Midbrain (tissue), 1 donor: ENCODE data around the gene UBAP1L.
"Not testable (repeated sequence)": the region's sequence is repeated elsewhere in the genome, so short reads cannot be mapped to it uniquely, and the experiment has no call there.

Experiments
- DNase-seq: peaks from one replicate; lab custom pipeline; 2025; lab: John Stamatoyannopoulos, UW

Gene UBAP1L

DNA sequence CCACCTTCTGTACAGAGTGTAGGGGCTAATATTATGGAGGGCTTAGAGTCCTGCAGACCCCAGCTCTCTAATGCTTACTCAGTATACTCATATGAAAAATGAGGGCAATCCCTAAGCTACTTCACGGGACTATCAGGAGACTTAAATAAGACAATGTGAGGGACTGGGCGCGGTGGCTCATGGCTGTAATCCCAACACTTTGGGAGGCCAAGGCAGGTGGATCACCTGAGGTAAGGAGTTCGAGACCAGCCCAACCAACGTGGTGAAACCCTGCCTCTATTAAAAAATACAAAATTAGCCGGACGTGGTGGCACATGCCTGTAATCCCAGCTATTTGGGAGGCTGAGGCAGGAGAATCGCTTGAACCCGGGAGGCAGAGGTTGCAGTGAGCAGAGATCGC is 15.2 kb downstream of the UBAP1L start:
- not testable (repeated sequence) for DNase-seq

DNA sequence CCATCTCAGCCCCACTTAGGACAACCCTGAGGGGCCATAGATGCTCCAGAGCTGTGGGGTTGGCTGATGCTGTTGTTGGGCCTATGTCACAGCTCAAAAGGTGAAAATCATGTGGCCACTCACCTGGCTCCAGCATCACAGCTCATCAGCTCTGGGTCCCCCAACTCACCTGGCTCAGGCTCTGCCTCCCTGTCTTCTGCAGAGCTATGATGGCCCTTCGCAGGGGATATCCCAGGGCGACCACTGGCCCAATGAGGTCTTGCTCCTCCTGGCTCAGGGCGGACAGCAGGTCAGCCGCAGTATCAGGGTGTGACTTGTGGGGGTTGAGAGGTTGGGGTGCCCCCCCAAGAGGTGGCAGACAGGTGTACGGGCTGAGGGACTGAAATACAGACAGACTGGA is 15.7 kb downstream of the UBAP1L start:
- DNase-seq, result no peak

DNA sequence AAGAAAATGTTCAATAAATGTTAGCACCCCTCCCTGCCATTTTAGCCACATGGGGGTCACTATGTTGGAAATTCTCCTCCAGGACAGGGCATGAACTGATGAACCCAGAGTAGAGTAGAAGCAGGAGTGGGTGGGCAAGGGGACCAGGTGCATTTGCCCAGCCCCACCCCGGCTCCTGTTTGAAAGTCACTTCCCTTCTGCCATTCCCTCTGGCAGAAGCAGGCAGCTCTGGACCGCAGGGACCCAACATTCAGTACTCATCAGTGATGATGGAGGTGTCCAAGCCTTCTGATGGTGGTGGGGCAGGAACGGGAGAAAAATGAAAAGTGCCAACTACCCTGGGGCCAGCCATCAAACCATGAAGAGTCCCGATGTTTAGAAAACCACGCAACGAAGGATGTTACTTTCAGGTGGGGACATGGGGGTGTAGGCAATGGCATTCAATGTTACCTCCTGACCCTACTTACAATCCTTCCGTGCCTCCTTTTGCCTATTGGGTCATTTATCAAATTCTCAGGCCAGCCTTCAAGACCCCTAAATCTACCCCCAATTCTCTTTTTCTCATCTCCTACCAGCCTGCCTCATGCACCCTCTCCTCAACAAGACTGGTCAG is 17.2 kb downstream of the UBAP1L start:
- DNase-seq, result no peak

DNA sequence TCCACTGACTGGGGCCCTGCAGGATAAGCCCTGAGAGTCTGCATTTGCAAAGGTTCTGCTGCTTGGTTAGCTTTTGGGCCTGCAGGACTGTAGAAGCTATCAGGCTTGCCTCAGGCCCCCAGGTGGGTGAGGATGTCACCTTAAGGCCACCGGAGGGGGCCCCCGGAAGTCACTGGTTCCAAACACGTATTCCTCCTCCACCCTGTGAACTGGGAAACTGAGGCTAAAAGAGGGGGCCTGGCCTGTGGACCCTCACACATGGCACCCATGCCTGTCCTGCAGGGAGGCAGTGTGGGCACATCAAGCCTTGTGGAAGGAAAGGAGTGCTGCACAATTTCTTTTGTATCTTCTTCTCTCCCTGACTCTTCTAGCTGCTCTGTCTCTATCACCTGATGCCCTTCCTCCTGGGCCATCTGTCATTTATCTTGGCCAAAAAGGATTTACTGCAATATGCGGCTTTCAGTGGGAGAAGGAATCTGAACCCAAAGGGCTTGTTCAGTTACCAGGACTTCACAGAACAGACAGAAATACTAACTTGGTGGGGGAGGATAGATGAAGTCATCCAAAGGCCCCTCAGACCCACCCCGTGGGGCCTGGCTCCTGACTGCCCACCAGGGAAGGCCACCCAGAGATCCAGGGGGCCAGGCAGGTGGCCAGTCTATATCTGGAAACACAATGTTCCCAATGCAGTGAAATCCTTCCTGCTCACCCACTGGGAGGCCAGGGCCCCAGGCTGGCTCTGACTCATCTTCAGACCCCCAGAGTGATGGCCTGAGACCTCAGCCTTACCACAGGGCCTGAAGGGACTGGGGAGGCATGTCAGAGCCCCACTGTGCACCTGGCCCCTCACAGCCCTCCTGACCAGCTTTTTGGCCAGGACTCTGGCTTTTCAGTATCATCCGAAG is 18.3 kb downstream of the UBAP1L start:
- no peak for DNase-seq

DNA sequence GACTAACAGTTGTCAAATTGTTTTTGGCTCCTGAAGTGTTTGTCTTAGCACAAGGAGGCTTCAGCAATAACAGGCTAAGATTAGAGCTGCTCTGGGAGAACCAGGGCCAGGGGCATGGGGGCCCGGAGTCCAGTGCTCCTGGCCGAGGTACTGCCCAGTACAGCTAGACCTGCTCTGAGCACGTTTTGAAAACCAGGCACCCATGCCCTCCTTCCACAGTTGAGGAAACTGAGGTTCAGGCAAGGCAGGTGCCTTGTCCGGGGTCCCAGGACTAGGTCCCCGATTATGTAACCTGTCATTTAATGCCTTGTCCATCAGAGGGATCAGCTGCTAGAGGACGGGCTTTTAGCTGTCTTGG is 19.3 kb downstream of the UBAP1L start:
- DNase-seq, result no peak

DNA sequence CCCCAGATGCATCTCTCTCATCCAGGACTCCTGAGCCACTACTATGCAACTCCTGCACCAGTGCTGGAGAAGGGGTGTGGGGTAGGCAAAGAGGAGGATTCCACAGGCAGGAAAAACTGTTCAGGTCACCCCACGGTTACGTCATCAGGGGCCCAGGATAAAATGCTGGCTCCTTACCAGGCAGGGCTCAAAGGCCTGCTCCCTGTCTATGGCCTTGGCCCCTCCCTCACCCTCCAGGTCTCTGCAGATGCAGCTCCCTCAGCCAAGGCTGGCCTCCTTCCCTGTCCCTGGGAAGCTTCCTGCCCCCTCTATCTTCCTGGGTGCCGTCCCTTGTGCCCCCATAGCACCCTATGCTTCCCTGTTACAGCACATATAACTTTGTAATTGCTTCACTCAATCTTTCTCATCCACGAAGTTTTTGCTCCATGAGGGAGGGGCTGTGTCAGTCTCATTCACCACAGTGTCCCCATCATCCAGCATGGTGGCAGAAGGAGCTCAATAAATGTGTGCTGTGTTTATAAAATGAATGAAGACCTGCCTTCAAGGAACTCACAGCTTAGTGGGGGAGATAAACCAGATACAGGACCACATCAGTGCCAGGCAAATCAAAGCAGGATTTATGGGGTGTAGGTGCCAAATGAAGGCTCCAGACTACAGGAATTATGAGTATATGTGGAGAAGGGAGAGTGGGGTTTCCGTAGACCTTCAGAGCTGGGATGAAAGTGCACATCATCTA is 19.8 kb downstream of the UBAP1L start:
- no peak for DNase-seq

DNA sequence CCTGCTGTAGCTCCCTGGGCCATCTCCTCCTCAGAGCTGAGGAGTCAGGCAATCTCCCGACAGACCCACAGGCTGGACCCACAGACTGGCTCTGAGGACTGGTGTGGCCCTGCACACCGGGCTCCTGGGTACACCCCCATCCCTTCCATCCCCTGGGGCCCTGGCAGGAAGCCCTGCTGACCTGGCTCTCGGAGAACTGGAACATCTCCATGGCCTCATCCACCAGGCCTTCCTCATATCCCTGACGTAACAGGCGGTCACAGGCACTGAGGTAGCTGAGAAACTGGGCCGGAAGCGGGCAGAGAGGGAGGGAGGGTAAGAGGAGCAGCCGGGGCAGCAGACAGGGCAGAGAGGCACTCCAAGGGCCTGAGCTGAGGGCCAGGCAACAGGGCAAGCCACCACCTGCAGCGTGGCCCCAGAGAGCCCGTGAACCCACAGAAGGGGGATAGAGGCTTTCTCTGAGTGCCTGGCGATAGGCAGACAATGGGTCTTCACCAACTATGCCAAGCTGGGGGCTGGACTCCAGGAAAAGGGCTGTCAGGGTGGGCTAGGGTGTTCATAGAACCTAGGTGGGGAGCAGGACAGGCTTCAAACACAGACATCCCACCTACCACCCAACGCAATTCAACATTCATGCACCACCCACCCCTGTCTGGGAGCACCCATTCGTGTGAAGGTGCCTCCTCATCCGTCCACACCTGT is 20.6 kb downstream of the UBAP1L start:
- no peak for DNase-seq

DNA sequence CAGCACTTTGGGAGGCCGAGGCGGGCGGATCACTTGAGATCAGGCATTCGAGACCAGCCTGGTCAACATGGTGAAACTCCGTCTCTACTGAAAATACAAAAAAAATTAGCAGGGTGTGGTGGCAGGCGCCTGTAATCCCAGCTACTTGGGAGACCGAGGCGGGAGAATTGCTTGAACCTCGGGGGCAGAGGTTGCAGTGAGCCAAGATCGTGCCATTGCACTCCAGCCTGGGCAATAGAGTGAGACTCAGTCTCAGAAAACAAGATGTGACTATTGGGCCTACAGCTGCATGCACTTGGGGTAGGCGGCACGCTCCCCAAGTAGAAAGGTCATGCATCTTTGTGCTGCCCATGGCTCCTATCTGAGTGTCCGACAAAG is 21.2 kb downstream of the UBAP1L start:
- not testable (repeated sequence) for DNase-seq

DNA sequence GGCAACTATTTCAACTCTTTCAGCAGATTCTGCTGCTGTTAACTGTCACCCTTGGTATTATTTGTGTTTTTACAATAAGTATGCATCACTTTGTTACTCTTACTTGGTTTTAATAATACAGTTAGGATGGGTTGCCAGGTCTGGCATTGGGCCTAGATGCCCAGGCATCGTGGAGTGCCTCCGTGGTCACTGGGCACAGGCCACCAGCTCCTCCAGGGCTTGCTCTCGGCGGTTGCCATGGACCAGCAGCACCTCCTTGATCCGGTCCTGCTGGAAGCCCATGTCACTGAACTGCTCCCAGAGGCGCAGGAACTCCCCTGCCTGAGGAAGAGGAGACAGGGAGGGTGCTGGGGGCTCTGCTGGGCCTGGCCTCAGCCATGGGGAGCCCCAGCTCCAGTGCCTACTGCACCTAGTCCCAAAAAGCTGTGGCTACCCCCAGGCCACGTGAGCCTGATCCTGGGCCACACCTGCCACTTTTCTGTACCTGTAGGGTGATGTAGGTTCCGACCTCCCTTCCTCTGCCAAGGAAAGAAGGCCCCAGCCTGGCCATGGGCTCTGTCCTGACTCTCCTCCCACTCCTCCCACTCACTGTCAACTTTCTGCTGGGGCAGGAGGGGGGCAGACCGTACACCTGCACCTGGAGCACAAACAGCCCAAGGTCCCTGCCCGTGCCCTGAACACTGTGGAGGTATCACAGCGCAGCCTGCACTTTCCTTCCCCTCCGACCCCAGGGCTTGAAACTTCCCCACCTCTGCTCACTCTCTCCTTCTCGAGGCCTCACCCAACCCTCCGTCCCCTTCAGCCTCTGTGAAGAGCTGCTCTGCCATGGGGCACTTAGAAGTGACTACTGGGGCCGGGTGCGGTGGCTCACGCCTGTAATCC is 21.8 kb downstream of the UBAP1L start:
- DNase-seq, result no peak

DNA sequence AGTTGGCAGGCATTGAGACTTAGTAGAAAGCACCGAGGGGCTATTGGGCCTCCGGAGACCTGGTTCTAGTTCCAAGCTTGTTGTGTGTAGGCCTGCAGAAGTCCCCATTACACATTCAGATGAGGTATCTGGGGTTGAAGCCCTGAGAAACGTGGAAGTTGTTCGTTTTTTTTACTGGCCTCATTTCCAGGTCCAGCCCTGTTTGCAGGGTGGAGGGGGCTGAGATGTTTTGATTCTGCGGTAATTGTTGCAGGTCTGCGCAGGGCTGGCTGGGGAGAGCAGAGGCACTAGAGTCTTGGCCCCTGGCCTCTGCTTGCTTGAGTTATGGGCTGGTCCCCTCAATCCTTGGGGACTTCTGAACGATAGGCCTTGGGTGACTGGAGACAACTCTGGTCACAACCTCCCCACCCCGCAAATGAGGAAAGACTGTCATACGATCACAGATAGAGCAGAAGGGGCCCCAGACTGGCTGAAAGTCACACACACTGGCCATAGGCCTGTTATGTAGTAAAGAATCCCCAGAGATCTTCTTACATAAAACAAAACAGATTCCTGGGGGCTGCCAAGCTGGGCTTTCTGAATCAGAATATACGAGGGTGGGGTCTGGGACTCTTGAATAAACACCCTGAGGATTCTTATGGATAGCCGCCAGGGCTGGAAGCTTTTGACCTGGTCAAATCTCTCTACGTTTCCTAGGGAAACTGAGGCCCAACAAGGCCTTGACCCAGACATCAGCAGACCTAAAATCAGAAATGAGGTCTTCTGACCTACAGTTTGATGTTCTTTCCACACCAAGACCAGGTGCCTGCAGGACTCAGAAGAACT is 22.8 kb downstream of the UBAP1L start:
- DNase-seq, result no peak

DNA sequence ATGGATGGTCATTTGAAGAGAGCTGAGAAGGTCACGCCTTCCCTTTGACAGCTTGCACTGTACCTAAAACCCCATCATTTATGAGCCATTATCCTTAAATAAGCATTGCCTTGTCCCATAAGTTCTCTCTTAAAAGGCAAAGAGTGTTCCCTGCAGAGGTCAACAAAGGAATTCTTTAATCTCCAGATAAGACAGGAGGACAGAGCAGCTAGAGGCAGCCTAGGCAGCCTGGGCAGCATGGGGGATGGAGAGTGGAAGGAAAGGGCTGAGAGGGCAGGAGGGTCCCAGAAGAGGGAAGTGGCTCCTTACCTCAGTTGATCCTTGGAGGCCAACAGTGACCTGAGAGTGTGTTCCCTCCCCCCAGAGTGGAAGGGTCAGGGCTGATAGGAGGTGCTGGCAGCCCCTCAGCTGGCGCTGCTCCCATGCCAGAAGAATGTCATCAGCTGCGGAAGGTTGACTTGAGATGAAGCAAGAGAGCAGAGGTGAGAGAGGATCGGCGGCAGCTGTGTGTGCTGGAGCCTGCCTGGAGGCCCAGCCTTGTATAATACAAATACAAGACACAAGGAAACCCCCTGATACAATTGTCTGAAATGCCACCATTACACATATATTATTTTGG is 25.7 kb downstream of the UBAP1L start:
- no peak for DNase-seq

DNA sequence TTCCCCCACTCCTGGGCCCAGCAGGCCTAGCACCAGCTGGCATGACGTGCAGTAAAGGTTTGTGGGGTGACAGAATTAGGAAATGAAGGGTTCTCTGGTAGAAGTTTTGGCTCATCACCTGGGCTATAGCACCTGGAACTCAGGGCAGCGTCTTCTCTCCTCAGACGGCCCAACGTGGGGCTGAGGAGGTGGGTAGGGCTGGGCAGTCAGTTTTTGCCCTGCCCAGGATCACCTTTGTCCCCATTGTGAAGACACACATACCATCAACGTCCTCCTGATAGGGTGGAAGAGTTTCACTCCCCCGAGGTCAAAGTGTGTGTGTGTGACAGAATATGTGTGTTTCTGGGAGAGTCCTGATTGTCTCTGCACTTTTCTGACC is 26.4 kb downstream of the UBAP1L start:
- no peak for DNase-seq

DNA sequence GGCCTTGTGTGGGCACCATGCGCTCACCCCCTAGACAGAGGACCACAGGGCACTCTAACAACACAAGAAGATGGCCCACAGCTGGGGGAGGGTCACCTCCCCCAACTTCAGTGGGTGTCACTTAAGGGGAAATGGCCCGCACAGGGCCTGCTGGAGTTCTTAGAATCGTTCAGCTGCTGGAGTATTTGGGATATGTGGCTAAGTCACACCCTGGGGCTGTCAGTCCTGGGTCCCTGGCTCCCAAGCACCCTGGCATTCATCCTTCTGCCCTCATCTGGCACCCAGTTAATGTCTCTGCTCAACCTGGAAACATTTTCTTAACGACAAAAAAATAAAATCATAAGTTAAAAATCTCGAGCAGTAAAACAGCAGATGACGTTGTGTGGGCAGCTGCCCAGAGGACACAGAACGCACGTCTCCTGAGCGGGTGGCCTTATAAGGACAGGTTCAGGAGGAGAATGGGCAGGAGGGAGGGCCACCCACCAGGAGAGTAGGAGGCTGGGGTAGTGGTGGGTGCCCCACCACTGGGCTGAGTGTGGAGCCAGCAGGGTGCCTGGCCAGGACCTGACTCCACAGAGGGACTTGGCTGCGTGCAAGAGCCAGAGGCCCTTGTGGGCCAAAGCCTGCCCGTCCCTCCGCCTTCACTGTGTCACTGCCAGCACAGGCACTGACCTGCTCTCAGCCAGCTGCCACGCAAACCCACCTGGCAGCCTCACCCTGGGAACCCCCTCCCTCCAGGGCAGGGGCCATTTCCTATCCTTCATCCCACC is 26.9 kb downstream of the UBAP1L start:
- no peak for DNase-seq

DNA sequence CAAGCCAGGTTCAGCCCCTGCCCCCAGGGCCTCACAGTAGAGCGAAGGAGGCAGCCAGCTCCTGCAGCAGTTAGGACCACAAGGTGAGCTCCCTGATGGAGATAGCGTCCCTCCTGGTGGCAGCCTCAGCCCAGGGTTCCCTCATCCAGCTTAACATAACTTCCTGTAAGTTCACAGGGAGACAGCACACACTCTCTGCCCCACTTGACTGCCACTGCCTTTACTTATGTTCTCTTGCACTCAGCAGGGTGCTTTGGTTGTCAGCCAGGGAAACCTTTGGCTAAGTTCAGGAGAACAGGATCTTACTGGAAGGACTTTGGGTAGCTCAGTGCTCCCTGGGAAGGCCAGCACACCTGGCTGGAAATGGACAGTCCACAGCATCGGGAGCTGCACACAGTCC is 27.6 kb downstream of the UBAP1L start:
- DNase-seq, result no peak

DNA sequence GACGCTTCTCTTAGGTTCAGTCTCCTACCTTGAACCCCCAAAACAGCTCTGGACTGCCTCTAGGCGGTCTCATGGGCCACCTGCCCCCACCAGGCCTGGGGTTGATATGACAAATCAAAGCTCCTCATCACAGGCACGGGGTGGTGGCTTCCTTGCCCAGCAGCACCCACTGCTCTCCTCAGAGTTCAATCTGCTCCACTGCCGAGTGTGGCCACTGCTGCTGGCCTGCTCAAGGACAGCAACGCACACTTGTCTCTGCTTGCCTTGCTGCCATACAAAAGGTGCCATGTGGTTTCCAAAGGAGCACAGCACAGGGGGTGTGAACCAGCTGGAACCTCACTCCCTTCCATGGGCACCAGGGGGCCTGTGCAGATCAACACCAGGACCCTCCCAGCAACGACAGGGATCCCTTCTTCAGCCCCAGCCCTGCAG is 28.3 kb downstream of the UBAP1L start:
- DNase-seq, result no peak

DNA sequence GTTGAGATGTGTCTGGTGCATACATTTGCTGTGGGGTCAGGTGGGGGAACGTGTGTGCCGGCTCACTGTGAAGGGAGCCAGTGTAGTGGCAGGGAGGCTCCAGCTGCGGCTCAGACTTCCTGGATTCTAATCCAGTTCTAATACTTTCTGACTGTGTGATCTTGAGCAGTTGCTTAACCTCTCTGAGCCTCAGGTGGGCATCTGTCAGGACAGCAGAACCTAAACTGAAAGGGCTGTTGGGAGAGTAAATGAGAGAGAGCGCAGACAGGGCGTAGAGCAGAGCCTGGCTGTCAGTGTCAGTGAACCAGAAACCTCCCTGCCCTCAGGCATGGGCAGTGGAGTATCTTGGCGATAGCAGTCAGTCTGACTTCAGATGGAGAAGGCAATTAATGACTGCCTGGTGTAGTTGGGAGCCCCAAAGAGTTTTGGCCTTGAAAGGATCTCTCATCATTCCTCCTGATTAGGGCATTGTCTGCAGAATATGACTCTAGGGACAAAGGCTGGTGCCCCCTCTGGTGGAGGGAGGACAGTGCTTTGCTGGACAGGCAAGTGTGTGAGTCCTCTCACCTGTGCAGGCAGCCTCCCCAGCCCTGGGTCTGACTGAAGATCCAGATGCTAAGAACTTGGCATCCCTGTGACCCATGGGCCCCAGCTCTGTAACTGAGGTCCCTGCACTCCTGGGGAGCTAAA is 28.9 kb downstream of the UBAP1L start:
- DNase-seq, result no peak

DNA sequence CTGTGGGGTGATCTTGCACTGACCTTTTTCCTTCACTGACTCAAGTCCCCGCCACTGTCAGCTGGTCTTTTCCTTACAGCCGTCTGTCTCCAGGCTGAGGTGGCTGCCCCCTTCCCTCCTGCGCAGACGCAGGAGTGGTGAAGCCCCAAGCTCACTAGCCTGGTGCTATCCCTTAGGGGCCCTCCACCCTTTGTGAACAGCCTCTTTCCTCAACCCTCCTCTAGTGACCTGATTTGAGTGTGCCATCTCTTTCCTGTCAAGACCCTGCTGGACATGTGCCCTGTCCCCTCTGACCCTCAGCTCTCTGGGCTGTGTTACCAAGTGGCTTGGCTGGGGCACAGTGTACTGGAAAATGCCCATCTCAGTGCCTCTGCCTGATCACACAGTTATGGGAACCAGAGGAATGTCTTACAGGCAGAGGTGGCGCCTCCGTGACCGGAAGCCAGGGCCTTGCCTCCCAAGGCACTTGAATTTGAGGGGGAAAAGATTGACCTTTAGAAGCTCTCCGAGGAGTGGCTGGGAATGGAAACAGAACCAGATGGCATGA is 29.7 kb downstream of the UBAP1L start:
- DNase-seq, result no peak

DNA sequence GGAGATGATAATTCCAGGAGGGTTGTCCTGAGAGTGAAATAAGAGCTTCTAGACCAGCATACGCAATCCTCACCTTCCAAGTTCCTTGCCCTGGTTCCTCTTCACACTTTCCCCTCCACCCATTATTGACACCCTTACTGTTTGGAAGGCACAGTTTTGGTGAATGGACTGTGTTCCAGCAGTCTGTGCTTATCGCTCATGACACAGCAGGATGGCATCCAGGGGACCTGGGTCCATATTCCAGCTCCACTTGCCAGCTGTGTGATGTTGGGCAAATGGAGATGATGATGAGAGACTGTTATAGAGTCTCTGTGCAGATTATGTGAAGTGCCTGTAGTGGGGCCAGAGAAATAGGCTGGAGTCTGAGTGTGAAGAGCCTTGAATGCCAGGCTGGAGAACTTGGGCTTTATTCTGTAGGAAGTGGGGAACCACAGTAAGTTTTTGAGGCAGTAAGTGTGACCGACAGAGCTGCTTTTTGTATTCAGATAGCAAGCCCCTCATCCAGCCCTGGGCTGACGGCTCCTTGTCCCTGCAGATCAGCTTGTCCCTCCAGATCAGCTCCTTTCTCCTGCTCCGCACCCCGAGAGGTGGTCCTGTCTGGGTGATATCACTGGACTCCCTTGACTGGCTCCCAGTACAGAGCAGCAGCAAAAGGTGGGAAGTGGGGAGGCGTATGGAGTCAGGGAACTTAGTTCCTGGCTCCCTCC is 30.3 kb downstream of the UBAP1L start:
- no peak for DNase-seq
